GM23338 (cell line): ENCODE data around the gene PHRF1. TPM values are rescaled to one million over a fixed set of nuclear protein-coding genes. Genes with fewer than 3 reads are reported as not detected.
A peak's percentile ranks its signal among the peaks of the same experiment; 100 is the strongest.

Source experiments
- ATAC-seq: fragments of 200-7000 bp; cut with Tn5 transposase; 3 replicates; pipeline ENCODE4 v1.9.1; 2020
- DNase-seq: peaks from one replicate; pipeline ENCODE4 v3.0.0-alpha.2; 2015; ENCODE audit warnings: low spot score
- H2AFZ ChIP-seq: fragments of 200-600 bp; sonication (generic); 2 replicates; pipeline ENCODE4 v1.8.0; 2016; ENCODE audit warnings: antibody characterized with exemption, mild to moderate bottlenecking, moderate library complexity
- H3F3A ChIP-seq: fragments of 200-600 bp; sonication (generic); replicated peaks from 2 replicates; pipeline ENCODE4 v1.8.0; 2017; ENCODE audit warnings: antibody characterized with exemption, mixed run types, low read depth
- H3K27ac ChIP-seq: fragments of 200-600 bp; sonication (generic); 2 replicates; pipeline ENCODE4 v1.6.1; 2016; ENCODE audit warnings: low read depth
- H3K27me3 ChIP-seq: fragments of 200-600 bp; sonication (generic); 2 replicates; pipeline ENCODE4 v1.8.0; 2016; ENCODE audit warnings: mild to moderate bottlenecking, mixed run types, moderate library complexity; ENCODE audit not compliant: insufficient read depth
- H3K36me3 ChIP-seq: fragments of 200-600 bp; sonication (generic); 2 replicates; pipeline ENCODE4 v1.8.0; 2016; ENCODE audit warnings: mild to moderate bottlenecking; ENCODE audit not compliant: insufficient read depth
- H3K4me1 ChIP-seq: fragments of 200-600 bp; sonication (generic); 2 replicates; pipeline ENCODE4 v1.8.0; 2016; ENCODE audit warnings: mild to moderate bottlenecking, moderate library complexity; ENCODE audit not compliant: insufficient read depth
- H3K4me2 ChIP-seq: fragments of 200-600 bp; sonication (generic); 2 replicates; pipeline ENCODE4 v1.7.1; 2017; ENCODE audit warnings: mixed run types
- H3K4me3 ChIP-seq: fragments of 200-600 bp; sonication (generic); 2 replicates; pipeline ENCODE4 v1.6.1; 2016; ENCODE audit warnings: mixed run types
- H3K79me2 ChIP-seq: fragments of 200-600 bp; sonication (generic); replicated peaks from 2 replicates; pipeline ENCODE4 v1.8.0; 2017; ENCODE audit warnings: mild to moderate bottlenecking; ENCODE audit not compliant: insufficient read depth
- H3K9me2 ChIP-seq: fragments of 200-600 bp; sonication (generic); 2 replicates; pipeline ENCODE4 v1.8.0; 2017; ENCODE audit not compliant: insufficient read depth
- H4K20me1 ChIP-seq: fragments of 200-600 bp; sonication (generic); replicated peaks from 2 replicates; pipeline ENCODE4 v1.8.0; 2017; ENCODE audit warnings: mild to moderate bottlenecking; ENCODE audit not compliant: insufficient read depth
- H3K27ac Mint-ChIP-seq: 2 replicates; pipeline ENCODE4 v1.8.0; 2020; ENCODE audit warnings: inconsistent platforms, mild to moderate bottlenecking, moderate library complexity, mixed read lengths
- H3K27me3 Mint-ChIP-seq: 3 replicates; pipeline ENCODE4 v1.8.0; 2022; ENCODE audit warnings: low read depth, mild to moderate bottlenecking, moderate library complexity, mixed read lengths, inconsistent platforms; ENCODE audit not compliant: insufficient read depth, poor library complexity
- H3K36me3 Mint-ChIP-seq: 3 replicates; pipeline ENCODE4 v1.8.0; 2021; ENCODE audit warnings: low read depth, mild to moderate bottlenecking, inconsistent platforms, moderate library complexity, mixed read lengths
- H3K4me1 Mint-ChIP-seq: 3 replicates; pipeline ENCODE4 v1.8.0; 2020; ENCODE audit warnings: mild to moderate bottlenecking, inconsistent platforms, mixed read lengths
- H3K4me3 Mint-ChIP-seq: 3 replicates; pipeline ENCODE4 v1.8.0; 2021; ENCODE audit warnings: moderate library complexity, mild to moderate bottlenecking, inconsistent platforms, mixed read lengths
- H3K9me3 Mint-ChIP-seq: 3 replicates; pipeline ENCODE4 v1.8.0; 2020; ENCODE audit warnings: moderate library complexity, mild to moderate bottlenecking, inconsistent platforms, mixed read lengths
- CREB1 ChIP-seq: fragments of 250-450 bp; sonication (Bioruptor Pico); IDR thresholded peaks from 2 replicates; pipeline ENCODE4 v1.5.0; 2020; ENCODE audit warnings: low read depth, mild to moderate bottlenecking, moderate library complexity
- EZH2phosphoT487 ChIP-seq: fragments of 200-600 bp; sonication (generic); IDR thresholded peaks from one replicate; pipeline ENCODE4 v1.8.1; 2018; ENCODE audit warnings: antibody characterized with exemption; ENCODE audit not compliant: unreplicated experiment
- JUNB ChIP-seq: IDR thresholded peaks from one replicate; pipeline ENCODE4 v1.6.1; 2016; ENCODE audit warnings: antibody characterized with exemption; ENCODE audit not compliant: unreplicated experiment
- POLR2AphosphoS5 ChIP-seq: IDR thresholded peaks from 2 replicates; pipeline ENCODE4 v1.6.1; 2016; ENCODE audit warnings: antibody characterized with exemption, low read depth
- ZNF331 ChIP-seq: fragments of 250-450 bp; sonication (Bioruptor Pico); IDR thresholded peaks from 2 replicates; pipeline ENCODE4 v1.5.0; 2020; ENCODE audit warnings: low read depth, mild to moderate bottlenecking, moderate library complexity
- polyA plus RNA-seq: library from polyadenylated mRNA; unstranded; fragments of >200 nt; fragmentation: Nextera tagmentation; extraction: Ambion mirVana; gene quantifications from 2 replicates; pipeline ENCODE4 v1.2.1, GENCODE V29; 2016
- total RNA-seq: library from RNA; depleted of rRNA; stranded (reverse); fragments of >200 nt; shearing (Covaris generic); gene quantifications from 2 replicates; pipeline ENCODE4 v1.2.3, GENCODE V29; 2014
- TF ChIP-seq, protein P1 (sequence below): fragments of 250-450 bp; sonication (Bioruptor Pico); IDR thresholded peaks from 2 replicates; pipeline ENCODE4 v1.5.0; 2020; ENCODE audit warnings: mild to moderate bottlenecking, moderate library complexity
- TF ChIP-seq, protein P2 (sequence below): IDR thresholded peaks from 2 replicates; pipeline ENCODE4 v1.6.1; 2016; ENCODE audit warnings: antibody characterized with exemption

Gene PHRF1
- total and polyA plus RNA-seq, 2 experiments from 2014 or later, result 11.0 to 45.9 TPM

DNA sequence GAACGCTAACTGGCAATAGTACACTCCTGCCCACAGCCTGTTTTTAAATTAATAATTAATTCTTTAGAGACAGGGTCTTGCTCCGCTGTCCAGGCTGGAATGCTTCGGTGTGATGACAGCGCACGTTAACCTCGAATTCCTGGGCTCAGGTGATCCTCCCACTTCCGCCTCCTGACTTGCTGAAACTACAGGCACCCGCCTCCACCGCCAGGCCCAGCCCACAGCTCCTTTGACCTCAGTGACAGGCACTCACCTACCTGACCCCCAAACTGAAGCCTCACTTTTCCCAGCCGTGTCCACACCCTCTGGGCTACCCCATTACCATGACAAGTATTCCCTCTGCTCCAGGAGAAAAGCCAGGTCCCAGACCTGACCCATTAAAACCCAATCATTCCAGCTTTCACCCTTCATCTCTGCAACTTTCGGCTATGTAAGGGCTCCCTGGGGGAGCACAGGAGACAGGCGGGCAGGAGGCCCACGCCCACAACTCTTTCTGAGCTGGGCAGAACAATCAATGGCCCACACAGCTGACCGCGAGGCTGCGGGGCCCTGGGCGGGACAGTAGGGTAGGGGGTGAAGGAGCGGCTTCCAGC is 16.5 kb upstream of the PHRF1 start (continued):
- TF ChIP-seq, protein P1, sequence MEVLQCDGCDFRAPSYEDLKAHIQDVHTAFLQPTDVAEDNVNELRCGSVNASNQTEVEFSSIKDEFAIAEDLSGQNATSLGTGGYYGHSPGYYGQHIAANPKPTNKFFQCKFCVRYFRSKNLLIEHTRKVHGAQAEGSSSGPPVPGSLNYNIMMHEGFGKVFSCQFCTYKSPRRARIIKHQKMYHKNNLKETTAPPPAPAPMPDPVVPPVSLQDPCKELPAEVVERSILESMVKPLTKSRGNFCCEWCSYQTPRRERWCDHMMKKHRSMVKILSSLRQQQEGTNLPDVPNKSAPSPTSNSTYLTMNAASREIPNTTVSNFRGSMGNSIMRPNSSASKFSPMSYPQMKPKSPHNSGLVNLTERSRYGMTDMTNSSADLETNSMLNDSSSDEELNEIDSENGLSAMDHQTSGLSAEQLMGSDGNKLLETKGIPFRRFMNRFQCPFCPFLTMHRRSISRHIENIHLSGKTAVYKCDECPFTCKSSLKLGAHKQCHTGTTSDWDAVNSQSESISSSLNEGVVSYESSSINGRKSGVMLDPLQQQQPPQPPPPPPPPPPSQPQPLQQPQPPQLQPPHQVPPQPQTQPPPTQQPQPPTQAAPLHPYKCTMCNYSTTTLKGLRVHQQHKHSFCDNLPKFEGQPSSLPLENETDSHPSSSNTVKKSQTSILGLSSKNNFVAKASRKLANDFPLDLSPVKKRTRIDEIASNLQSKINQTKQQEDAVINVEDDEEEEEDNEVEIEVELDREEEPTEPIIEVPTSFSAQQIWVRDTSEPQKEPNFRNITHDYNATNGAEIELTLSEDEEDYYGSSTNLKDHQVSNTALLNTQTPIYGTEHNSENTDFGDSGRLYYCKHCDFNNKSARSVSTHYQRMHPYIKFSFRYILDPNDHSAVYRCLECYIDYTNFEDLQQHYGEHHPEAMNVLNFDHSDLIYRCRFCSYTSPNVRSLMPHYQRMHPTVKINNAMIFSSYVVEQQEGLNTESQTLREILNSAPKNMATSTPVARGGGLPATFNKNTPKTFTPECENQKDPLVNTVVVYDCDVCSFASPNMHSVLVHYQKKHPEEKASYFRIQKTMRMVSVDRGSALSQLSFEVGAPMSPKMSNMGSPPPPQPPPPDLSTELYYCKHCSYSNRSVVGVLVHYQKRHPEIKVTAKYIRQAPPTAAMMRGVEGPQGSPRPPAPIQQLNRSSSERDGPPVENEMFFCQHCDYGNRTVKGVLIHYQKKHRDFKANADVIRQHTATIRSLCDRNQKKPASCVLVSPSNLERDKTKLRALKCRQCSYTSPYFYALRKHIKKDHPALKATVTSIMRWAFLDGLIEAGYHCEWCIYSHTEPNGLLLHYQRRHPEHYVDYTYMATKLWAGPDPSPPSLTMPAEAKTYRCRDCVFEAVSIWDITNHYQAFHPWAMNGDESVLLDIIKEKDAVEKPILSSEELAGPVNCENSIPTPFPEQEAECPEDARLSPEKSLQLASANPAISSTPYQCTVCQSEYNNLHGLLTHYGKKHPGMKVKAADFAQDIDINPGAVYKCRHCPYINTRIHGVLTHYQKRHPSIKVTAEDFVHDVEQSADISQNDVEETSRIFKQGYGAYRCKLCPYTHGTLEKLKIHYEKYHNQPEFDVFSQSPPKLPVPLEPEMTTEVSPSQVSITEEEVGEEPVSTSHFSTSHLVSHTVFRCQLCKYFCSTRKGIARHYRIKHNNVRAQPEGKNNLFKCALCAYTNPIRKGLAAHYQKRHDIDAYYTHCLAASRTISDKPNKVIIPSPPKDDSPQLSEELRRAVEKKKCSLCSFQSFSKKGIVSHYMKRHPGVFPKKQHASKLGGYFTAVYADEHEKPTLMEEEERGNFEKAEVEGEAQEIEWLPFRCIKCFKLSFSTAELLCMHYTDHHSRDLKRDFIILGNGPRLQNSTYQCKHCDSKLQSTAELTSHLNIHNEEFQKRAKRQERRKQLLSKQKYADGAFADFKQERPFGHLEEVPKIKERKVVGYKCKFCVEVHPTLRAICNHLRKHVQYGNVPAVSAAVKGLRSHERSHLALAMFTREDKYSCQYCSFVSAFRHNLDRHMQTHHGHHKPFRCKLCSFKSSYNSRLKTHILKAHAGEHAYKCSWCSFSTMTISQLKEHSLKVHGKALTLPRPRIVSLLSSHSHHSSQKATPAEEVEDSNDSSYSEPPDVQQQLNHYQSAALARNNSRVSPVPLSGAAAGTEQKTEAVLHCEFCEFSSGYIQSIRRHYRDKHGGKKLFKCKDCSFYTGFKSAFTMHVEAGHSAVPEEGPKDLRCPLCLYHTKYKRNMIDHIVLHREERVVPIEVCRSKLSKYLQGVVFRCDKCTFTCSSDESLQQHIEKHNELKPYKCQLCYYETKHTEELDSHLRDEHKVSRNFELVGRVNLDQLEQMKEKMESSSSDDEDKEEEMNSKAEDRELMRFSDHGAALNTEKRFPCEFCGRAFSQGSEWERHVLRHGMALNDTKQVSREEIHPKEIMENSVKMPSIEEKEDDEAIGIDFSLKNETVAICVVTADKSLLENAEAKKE (CRISPR knock-in tag), result no peak
- TF ChIP-seq CREB1 (CRISPR knock-in tag) (no peak), JUNB (no peak)
- TF ChIP-seq, protein P2, sequence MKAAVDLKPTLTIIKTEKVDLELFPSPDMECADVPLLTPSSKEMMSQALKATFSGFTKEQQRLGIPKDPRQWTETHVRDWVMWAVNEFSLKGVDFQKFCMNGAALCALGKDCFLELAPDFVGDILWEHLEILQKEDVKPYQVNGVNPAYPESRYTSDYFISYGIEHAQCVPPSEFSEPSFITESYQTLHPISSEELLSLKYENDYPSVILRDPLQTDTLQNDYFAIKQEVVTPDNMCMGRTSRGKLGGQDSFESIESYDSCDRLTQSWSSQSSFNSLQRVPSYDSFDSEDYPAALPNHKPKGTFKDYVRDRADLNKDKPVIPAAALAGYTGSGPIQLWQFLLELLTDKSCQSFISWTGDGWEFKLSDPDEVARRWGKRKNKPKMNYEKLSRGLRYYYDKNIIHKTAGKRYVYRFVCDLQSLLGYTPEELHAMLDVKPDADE, result no peak

DNA sequence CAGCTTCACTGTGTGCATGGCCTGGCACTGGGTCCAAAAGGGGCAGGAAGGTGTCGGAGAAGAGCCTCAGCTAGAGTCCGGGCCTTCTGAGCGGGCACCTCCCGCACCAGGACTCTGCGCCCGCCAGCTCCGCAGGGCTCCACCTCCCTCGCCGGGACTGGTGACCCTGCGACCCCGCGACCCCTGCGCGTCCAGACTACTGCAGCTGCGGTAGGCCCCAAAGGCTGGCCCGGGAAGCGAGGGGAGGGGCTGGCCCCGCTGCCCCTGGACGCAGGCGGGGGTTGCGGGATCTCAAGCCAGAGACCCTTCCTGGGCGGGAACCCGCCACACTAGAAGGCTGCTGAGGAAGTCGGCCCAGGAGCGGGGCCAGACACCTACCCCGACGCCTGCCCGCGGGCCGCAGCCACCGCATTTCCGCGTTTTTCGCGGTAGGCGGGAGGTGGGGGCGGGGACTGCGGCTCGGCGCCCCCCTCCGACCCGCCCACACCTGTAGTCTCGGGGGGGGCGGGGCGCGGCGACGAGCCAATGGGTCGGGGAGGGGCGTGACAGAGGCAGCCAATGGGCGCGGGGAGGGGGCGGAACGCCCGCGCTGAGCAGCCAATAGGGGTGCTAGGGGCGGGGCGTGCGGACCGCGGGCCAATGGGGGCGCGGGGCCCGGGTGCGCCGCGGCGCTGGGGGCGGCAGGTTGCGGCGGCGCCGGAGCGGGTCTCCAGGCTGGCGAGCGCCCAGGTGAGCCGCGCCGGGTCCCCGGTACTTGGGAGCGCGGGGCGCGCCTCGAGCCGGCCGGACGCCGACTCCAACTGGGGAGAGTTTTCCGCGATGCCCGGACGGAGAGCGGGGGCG is 15.7 kb upstream of the PHRF1 start, which contains the start of the genes LMNTD2 and RASSF7:
LMNTD2 (minus strand) TSS at position 434 of the 843 bp plus-strand sequence; CDS start at position 412, 22 bp downstream.
RASSF7 (plus strand) TSS at position 666 of the 843 bp plus-strand sequence. CDS start 799 bp downstream, outside the sequence.
- H3K36me3 ChIP-seq, result no peaks in the 10 kb centered on the region
- no peaks in the 10 kb centered on the region for H3K9me2 ChIP-seq
- no peak within 1 kb of the TSS; the same call in 1 of the 2 replicates for H2AFZ ChIP-seq
- peaks cover 2% of the 10 kb centered on the region; the same call in 1 of the 3 replicates for H3K9me3 Mint-ChIP-seq
- no peaks in the 10 kb centered on the region; the same call in 2 of the 3 replicates for H3K36me3 Mint-ChIP-seq
- peak within 1 kb of the TSS; percentile 88 for H3K4me3 ChIP-seq
- H3K79me2 ChIP-seq, result 0 out of 2 replicates have a peak, but pooled peaks cover 7% of the 10 kb centered on the region
- DNase-seq, result peak; percentile 95
- H3K4me1 Mint-ChIP-seq, result peaks cover 11% of the 10 kb centered on the region
- H3K27ac Mint-ChIP-seq, result peak within 1 kb of the TSS; percentile 59; the same call in 1 of the 2 replicates
- peaks cover 32% of the 10 kb centered on the region for H3K27me3 Mint-ChIP-seq
- H3K4me1 ChIP-seq, result peaks cover 14% of the 10 kb centered on the region
- H3F3A ChIP-seq, result peaks cover 8% of the 10 kb centered on the region; the same call in 1 of the 2 replicates
- H3K4me2 ChIP-seq, result peak within 1 kb of the TSS; percentile 91
- H3K4me3 Mint-ChIP-seq, result peak within 1 kb of the TSS; percentile 86
- H4K20me1 ChIP-seq, result peaks cover 12% of the 10 kb centered on the region
- peak; percentile 60 for ATAC-seq
- peaks cover 27% of the 10 kb centered on the region for H3K27me3 ChIP-seq
- TF ChIP-seq EZH2phosphoT487 (no peak), ZNF331 (CRISPR knock-in tag) (no peak), CREB1 (CRISPR knock-in tag) (peak; percentile 60; the same call in 1 of the 2 replicates), POLR2AphosphoS5 (peak; percentile 57)
- TF ChIP-seq, protein P2, result no peak
- H3K27ac ChIP-seq, result no peak within 1 kb of the TSS
